Measurements from ENCODE around the gene TMEM128.

TMEM128 gene, protein sequence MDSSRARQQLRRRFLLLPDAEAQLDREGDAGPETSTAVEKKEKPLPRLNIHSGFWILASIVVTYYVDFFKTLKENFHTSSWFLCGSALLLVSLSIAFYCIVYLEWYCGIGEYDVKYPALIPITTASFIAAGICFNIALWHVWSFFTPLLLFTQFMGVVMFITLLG

DNA sequence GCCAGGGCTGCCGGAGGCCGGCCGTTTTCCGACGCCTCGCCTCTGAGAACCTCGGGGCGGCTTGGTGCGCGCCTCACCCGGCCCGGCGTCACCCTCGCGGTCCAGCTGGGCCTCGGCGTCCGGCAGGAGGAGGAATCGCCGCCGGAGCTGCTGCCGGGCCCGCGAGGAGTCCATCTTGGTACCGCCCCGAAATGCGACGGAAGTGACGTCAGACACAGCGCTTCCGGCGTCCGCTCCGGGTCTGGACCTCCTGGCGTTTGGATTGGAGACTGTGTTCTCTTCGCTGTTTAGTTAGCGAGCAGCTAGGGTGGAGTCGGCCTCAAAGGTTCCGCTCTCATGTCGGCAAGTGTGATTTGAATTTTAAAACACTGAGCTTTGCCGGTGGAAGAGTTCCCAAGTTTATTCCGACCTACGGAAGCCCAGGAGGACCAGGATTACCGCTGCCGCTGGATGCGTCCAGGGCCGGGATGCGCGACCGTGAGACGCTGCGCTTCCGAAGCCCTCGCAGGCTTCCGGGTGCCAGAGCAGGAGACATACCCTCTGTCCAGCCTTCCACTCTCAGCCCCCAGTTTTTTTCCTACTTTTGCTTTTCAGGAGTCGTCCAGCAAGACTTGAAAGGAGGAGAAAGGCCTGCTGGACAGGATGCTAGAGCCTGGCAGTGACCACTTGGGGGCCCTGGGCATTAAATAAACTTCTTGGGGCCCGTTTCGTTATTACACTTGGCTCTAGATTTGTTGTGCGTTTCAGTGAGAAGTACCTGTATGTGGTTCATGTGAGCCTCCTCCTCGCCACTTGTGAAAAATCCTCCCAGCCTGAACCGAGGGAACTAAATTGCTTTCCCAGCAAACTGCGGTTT, at the start of gene TMEM128:
TSS of gene TMEM128 (minus strand) at position 195 of the 856 bp plus-strand sequence. CDS start at position 174, 21 bp downstream.
- DNase-seq: peak; percentile 96 to 97

DNA sequence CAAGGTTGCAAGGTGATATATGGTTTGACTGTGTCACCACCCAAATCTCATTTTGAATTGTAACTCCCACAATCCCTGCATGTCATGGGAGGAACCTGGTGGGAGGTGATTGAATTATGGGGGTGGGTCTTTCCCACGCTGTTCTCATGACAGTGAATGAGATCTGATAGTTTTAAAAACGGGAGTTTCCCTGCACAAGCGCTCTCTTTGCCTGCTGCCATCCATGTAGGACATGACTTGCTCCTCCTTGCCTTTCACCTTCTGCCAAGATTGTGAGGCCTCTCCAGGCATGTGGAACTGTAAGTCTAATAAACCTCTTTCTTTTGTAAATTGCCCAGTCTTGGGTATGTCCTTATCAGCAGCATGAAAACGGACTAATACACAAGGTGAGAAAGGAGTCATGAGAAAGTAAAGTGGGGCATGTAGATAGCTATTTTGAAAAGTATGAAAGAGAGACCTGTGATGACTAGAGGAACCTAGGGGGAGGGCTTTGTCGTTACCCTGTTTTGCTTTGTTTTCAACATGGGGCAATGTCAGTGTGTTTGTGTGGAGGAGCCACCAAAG, 48.3 kb upstream of the TMEM128 start:
- TF ChIP-seq POLR2A (IDR thresholded peaks at IDR 0.05; ENCODE audit: low read length) (no peak), GATA1 (IDR thresholded peaks at IDR 0.05; ENCODE audit: low read depth, low read length) (no peak)
- DNase-seq: no peak

More for the DNA sequence above, at the start of gene TMEM128:
- TF ChIP-seq GATA1 (IDR thresholded peaks at IDR 0.05; ENCODE audit: low read depth, low read length) (no peak), POLR2A (IDR thresholded peaks at IDR 0.05; ENCODE audit: low read length) (peak; percentile 96)

DNA sequence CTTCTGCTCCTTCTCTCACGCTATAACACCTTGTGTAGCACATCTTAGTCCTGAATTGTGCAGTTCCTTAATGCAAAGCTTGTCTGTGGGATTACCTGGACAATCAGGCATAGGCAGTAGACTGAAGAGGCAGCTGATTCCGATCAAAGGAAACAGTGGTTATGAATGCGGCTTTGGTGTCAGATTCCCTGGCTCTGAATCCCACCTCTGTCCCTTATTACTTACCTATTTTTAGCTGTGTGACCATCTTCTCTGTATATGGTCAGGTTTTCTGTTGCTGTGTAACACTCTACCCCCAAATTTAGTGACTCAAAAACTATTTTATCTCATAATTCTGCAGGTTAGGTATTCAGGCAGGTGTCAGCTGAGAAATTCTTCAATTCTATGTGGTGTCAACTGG, 45.3 kb upstream of the TMEM128 start:
- TF ChIP-seq POLR2A (IDR thresholded peaks at IDR 0.05; ENCODE audit: low read length): no peak
- no peak for TF ChIP-seq GATA1 (IDR thresholded peaks at IDR 0.05; ENCODE audit: low read depth, low read length)
- DNase-seq: no peak

DNA sequence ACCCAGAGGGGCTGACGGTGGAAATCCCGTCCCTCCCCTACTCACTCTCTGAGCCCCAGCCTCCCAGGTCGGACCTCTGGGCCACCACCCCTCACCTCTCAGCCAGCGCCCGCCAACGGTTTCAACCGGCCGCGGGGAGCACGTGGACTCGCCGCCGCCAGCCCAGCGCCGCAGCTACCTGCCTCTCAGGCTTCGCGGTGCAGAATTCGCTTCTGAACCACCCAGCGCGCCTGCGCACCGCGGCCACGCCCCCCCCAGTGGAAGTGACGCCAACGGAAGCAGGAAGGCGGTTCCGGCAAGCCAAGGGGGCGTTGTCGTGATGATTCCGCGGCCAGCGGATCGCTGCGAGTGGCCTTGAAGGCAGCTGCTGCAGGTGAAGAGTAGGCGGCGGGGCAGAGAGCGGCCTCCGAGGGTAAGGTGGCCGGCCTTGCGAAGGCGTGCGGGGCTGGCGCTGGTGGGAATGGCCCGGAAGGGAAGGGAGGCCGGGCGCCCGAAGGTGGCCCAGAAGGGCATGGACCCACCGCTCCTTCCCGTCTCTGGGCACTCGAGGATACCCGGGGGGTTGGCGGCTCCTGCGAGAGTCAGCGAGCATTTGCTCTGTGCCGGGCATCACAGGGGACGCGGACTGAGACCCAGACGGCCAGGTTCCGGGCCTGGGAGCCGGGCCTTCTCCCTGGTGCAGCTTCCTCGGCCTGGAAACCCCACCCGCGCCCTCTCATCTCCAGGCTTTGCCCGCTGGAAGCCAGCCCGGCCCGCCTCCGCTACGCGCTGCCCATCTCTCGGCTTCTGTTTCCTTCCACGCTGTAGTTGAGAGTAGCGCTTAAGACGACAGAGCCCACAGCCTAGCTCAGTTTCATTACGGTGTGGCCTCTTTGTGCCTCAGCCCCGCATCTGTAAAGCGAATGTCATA, 42.2 kb upstream of the TMEM128 start, which contains the start of the genes LYAR and ZBTB49:
TSS of gene LYAR (minus strand) at position 214 of the 910 bp plus-strand sequence. CDS start 6,412 bp downstream, outside the sequence.
TSS of gene ZBTB49 (plus strand) at position 311 of the 910 bp plus-strand sequence. CDS start 9,695 bp downstream, outside the sequence.
- peak; percentile 94 to 96 for DNase-seq
- TF ChIP-seq POLR2A (IDR thresholded peaks at IDR 0.05; ENCODE audit: low read length) (peak; percentile 82), GATA1 (IDR thresholded peaks at IDR 0.05; ENCODE audit: low read depth, low read length) (no peak)

DNA sequence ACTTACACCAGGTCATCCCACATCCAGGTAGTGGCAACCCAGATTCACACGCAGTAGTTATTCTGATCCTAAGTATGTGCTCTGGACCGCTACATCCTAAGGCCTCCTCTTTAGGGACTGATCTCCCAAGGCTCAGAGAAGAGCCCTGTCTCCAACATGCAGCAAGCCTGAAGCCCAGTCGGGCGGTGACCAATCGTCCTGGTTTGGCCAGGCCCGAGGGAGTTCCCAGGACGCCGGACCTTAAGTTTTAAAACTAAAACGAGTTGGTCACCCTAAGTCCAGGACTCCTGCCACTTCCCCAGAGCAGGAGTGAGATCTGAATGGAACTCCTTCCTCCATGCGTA, 41.5 kb upstream of the TMEM128 start:
- no peak for TF ChIP-seq POLR2A (IDR thresholded peaks at IDR 0.05; ENCODE audit: low read length)
- no peak for TF ChIP-seq GATA1 (IDR thresholded peaks at IDR 0.05; ENCODE audit: low read depth, low read length)
- peak in 1 of 2 experiments; percentile 62 for DNase-seq

DNA sequence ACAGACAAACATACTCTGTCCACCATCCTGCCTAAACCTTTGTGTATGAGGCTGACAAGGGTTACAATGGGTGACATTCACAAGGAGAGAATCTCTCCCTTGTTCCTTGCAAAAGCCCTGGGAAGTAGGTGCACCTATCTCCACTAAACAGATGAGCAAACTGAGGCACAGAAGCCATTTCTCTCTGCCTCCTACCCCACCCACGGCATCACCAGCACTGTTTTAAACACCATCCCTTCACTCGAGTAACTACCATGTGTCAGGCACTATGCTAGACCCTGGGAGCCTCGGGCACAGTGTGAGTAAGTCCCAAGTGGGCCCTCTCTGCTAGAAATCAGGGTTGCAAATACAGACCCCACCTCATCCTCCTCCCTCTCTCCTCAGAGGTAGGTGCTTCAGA, 41.0 kb upstream of the TMEM128 start:
- TF ChIP-seq POLR2A (IDR thresholded peaks at IDR 0.05; ENCODE audit: low read length) (no peak), GATA1 (IDR thresholded peaks at IDR 0.05; ENCODE audit: low read depth, low read length) (no peak)
- peak; percentile 29 to 33 for DNase-seq

DNA sequence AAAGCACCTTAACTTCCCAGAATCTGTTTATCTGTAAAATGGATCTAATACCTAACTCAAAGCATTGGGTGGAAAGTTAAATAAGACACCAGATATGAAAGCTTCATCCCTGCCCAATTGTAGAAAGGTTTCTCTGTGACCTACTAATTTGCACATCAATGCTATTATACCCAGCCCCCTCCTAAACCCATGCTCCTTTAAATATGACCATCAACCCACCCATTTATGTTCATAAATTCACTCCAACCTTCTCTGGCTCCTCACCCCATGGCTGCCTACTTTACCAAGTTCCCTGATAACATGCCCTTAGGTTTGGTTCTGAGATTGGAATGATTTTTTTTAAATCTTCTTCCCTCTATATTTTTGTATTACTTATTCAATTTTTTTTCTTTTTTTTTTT, 40.1 kb upstream of the TMEM128 start:
- no peak for DNase-seq
- no peak for TF ChIP-seq GATA1 (IDR thresholded peaks at IDR 0.05; ENCODE audit: low read depth, low read length)
- no peak for TF ChIP-seq POLR2A (IDR thresholded peaks at IDR 0.05; ENCODE audit: low read length)

DNA sequence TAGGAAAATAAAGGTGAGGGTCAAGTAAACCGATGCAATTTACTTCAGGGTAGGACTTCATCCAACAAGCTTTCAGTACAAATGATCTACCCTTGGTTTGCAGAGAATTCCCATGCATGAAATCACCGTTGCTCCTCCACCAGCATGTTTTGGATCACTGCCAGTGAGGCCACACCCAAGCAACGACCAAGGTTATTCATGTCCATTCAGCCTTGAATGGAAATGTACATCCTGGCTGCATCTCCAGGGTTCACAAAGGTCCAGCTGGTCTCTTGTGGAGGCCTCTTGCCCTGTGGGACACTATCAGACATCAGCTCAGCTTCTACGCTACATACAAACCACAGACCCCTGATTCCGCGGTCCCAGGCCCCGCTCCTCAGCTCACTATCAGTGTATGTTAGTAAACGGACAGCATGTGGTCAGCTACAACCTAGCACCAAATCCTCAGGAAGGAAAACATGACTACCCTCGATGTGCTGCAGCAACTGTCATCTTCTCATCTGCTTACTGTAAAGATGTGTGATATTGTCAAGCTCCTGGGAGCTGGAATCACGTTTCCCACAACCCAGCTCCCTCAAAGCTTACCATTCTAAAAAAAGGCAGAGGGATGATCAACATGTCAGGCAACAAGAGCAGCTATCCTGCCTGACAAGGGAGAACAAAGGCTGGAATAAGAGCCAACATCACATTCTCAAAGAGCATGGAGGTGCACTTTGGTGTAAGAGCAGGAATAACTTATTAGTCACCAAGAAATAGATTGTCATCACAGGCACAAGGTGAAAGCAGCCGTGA, 37.0 kb upstream of the TMEM128 start:
- TF ChIP-seq GATA1 (IDR thresholded peaks at IDR 0.05; ENCODE audit: low read depth, low read length) (no peak), POLR2A (IDR thresholded peaks at IDR 0.05; ENCODE audit: low read length) (no peak)
- DNase-seq: peak; percentile 44 to 65

DNA sequence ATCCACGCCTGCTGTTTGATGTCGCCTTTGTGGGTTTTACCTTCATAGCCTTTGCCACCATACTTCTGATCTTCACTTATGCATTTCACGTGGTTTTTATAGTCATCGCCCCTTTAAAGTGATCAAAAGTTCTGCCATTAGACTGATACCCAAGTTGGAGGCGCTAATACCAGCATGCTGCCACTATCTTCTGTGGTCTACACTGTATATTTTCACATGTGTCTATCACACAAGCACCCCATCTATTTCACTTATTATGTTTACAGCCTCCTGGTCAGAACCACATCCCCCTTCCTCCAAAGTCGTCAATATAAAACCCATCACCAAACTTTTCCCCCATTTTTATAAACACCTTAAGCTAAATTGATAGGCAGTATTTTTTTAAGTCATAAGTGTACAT, 33.8 kb upstream of the TMEM128 start:
- TF ChIP-seq GATA1 (IDR thresholded peaks at IDR 0.05; ENCODE audit: low read depth, low read length) (no peak), POLR2A (IDR thresholded peaks at IDR 0.05; ENCODE audit: low read length) (no peak)

DNA sequence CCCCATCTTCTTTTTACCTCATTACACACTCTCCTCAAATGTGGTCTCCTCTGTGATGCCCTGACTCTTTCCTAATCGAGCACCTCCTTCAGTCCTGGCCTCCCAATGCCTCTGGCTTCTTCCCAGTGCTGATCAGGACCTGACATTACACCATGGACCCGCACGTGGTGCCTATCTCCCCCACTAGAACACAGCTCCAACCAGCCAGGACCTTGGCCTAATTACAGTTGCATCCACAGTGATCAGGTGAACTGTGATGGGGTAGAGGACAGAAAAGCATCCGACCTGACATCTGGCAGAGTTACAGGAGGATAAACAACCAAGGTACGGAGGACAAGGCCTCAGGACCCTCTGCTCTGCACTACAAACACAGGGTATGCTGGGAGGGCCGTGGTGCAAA, 29.5 kb upstream of the TMEM128 start:
- DNase-seq: no peak
- TF ChIP-seq POLR2A (IDR thresholded peaks at IDR 0.05; ENCODE audit: low read length) (no peak), GATA1 (IDR thresholded peaks at IDR 0.05; ENCODE audit: low read depth, low read length) (no peak)

More for the DNA sequence above, 33.8 kb upstream of the TMEM128 start:
- no peak for DNase-seq

DNA sequence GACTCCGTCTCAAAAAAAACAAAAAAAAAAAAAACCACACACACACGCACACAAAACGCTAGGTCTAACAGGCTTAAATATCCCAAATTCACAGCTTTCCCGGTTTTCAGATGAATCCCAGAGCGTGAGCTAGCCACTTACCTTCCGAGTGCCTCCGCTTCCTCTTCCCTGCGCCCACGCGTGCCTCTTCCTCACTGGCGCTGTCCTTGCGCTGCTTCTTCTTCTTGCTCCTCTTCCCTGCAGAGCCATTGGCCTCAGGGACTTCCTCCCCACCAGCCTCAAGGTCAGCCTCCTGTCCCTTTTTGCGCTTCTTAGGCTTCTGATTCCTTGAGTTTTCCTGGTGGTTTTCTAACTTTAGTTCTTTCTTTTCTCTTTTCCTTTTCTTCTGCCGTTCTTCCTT, 26.2 kb upstream of the TMEM128 start:
- TF ChIP-seq POLR2A (IDR thresholded peaks at IDR 0.05; ENCODE audit: low read length): no peak
- TF ChIP-seq GATA1 (IDR thresholded peaks at IDR 0.05; ENCODE audit: low read depth, low read length): no peak

DNA sequence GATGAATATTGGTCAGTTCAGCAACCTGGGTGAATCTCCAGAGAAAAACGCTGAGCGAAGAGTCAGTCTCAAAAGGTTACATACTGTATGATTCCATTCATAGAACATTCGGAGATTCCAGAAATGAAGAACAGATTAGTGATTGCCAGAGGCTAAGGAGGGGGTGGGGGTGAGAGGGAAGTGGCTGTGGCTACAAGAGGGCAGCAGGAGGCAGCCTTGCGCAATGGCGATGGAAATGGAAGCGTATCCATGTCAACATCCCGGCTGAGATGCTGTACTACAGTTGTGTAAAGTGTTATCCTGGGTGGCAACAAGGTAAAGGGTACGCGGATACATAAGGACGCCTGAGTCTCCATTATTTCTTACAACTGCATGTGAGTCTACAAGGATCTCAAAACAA, 23.9 kb upstream of the TMEM128 start:
- DNase-seq: no peak
- no peak for TF ChIP-seq POLR2A (IDR thresholded peaks at IDR 0.05; ENCODE audit: low read length)
- no peak for TF ChIP-seq GATA1 (IDR thresholded peaks at IDR 0.05; ENCODE audit: low read depth, low read length)

More for the DNA sequence above, 26.2 kb upstream of the TMEM128 start:
- no peak for DNase-seq

Data from erythroblast (primary cell).